Common myeloid progenitor, CD34-positive (primary cell): ENCODE measurements around the gene BMPER.

Experiments used
- CTCF ChIA-PET: fragments of 350-600 bp; sonication (Branson Sonifier 250); formaldehyde crosslinking; loops from one replicate; lab custom pipeline; 2021; ENCODE audit warnings: antibody characterized with exemption; lab: Charles Lee
- POLR2A ChIA-PET: fragments of 350-600 bp; sonication (Branson Sonifier 250); formaldehyde crosslinking; loops from one replicate; lab custom pipeline; 2021; ENCODE audit warnings: antibody characterized with exemption; lab: Charles Lee
- DNase-seq, 3 donors: peaks; one replicate each; pipeline versions ENCODE4 v3.0.0 to v3.0.0-alpha.2; 2013
- H3K27ac ChIP-seq, 2 experiments: 1 replicate in 1 of 2; 2 replicates in 1 of 2; pipeline ENCODE4 v1.7.0; 2013; ENCODE audit warnings: inconsistent platforms in 2 of 2, low read length in 2 of 2, mild to moderate bottlenecking in 2 of 2, low read depth in 1 of 2, moderate library complexity in 1 of 2; ENCODE audit not compliant: severe bottlenecking in 2 of 2, insufficient read depth in 1 of 2, poor library complexity in 1 of 2
- H3K27me3 ChIP-seq, 5 experiments: replicated peaks in 2 of 5; 1 replicate in 3 of 5; 2 replicates in 2 of 5; pipeline versions ENCODE4 v1.6.1 to v1.7.0; 2013; ENCODE audit warnings: low read length in 4 of 5, mild to moderate bottlenecking in 2 of 5, moderate library complexity in 2 of 5, inconsistent platforms in 1 of 5; ENCODE audit not compliant: insufficient read depth in 5 of 5, control insufficient read depth in 4 of 5
- H3K36me3 ChIP-seq, 4 experiments: 1 replicate in 2 of 4; 2 replicates in 2 of 4; pipeline versions ENCODE4 v1.6.1 to v1.7.0; 2013; ENCODE audit warnings: low read length in 3 of 4, control low read depth in 1 of 4, mild to moderate bottlenecking in 1 of 4; ENCODE audit not compliant: control insufficient read depth in 4 of 4, insufficient read depth in 4 of 4
- H3K4me1 ChIP-seq, 4 experiments: 1 replicate in 3 of 4; 2 replicates in 1 of 4; pipeline versions ENCODE4 v1.6.1 to v1.7.1; 2013; ENCODE audit warnings: low read length in 3 of 4, mild to moderate bottlenecking in 3 of 4, control low read depth in 1 of 4, inconsistent platforms in 1 of 4, moderate library complexity in 1 of 4; ENCODE audit not compliant: control insufficient read depth in 4 of 4, insufficient read depth in 4 of 4; ENCODE audit errors: control extremely low read depth in 1 of 4
- H3K4me3 ChIP-seq, 7 experiments: 1 replicate in 4 of 7; 2 replicates in 3 of 7; pipeline versions ENCODE4 v1.5.1 to v1.7.0; 2013; ENCODE audit warnings: mild to moderate bottlenecking in 7 of 7, low read length in 6 of 7, moderate library complexity in 6 of 7, inconsistent platforms in 2 of 7, low read depth in 2 of 7, control low read depth in 1 of 7; ENCODE audit not compliant: insufficient read depth in 4 of 7, control insufficient read depth in 1 of 7; ENCODE audit errors: extremely low read depth in 1 of 7
- H3K9me3 ChIP-seq, 5 experiments: 1 replicate in 4 of 5; 2 replicates in 1 of 5; pipeline versions ENCODE4 v1.6.1 to v1.7.1; 2013; ENCODE audit warnings: low read length in 4 of 5, mild to moderate bottlenecking in 2 of 5, inconsistent platforms in 1 of 5, low read depth in 1 of 5, moderate library complexity in 1 of 5; ENCODE audit not compliant: control insufficient read depth in 4 of 5, insufficient read depth in 2 of 5; ENCODE audit errors: control extremely low read depth in 1 of 5
- WGBS: methylation state at CpG from one replicate; pipeline ENCODE4 v1.1.5; 2013; ENCODE audit not compliant: insufficient coverage; 5-methylcytosine and 5-hydroxymethylcytosine counted together

The BMPER gene

GRCh38 chr7:33902746-33903145 lies 2.6 kb upstream of the BMPER start:
- H3K4me1 ChIP-seq: peaks cover 2 to 19% (median 15%) of the 10 kb centered on the region in 4 experiments
- no peak overlapping the region for H3K4me3 ChIP-seq
- no peaks in the 10 kb centered on the region for H3K36me3 ChIP-seq
- H3K27ac ChIP-seq: no peak overlapping the region
- 86% methylated on average over 3 of the region's 4 CpGs for WGBS
- H3K9me3 ChIP-seq: no peaks in the 10 kb centered on the region
- CTCF ChIA-PET: interaction anchor here (1.7 kb wide), 1 partner anchor 27 kb away, joined by 4 read pairs; no protein-coding TSS in a partner anchor
- POLR2A ChIA-PET: no interaction called here
- DNase-seq: no peak
- H3K27me3 ChIP-seq: peaks cover 25 to 82% (median 45%) of the 10 kb centered on the region in 5 experiments

GRCh38 chr7:33903791-33904680 lies 1.3 kb upstream of the BMPER start:
- H3K9me3 ChIP-seq: no peaks in the 10 kb centered on the region
- peaks cover 27 to 90% (median 47%) of the 10 kb centered on the region in 5 experiments for H3K27me3 ChIP-seq
- peaks cover 2 to 19% (median 15%) of the 10 kb centered on the region in 4 experiments for H3K4me1 ChIP-seq
- WGBS: under 1% methylated on average over 40 of the region's 56 CpGs
- H3K27ac ChIP-seq: no peak overlapping the region
- no peaks in the 10 kb centered on the region for H3K36me3 ChIP-seq
- POLR2A ChIA-PET: no interaction called here
- peak; percentile 27 to 68 (median 52) for DNase-seq
- peak overlapping the region in 6 of 7 experiments; percentile 52 to 79 (median 67) for H3K4me3 ChIP-seq
- CTCF ChIA-PET: interaction anchor here (0.9 to 1.7 kb wide), 9 partner anchors 9 to 148 kb away, joined by 3 to 5 read pairs (median 4); no protein-coding TSS in a partner anchor

- ChIA-PET POLR2A (interaction anchor here (0.6 kb wide), 1 partner anchor 147 kb away, joined by 3 read pairs; no protein-coding TSS in a partner anchor), CTCF (interaction anchor here (0.6 to 1.6 kb wide), 10 partner anchors 8 to 148 kb away, joined by 3 to 5 read pairs (median 3); no protein-coding TSS in a partner anchor)
- Histone ChIP-seq H3K4me3 (peak overlapping the region; percentile 50 to 79 (median 67)), H3K27ac (no peak overlapping the region), H3K36me3 (no peaks in the 10 kb centered on the region), H3K27me3 (peaks cover 27 to 93% (median 44%) of the 10 kb centered on the region in 5 experiments), H3K4me1 (peaks cover 2 to 19% (median 15%) of the 10 kb centered on the region in 4 experiments), H3K9me3 (no peaks in the 10 kb centered on the region)
- peak in 2 of 3 donors; percentile 45 to 61 for DNase-seq
- WGBS: under 1% methylated on average over 48 of the region's 65 CpGs
Observed at GRCh38 chr7:33904681-33905388, 504 bp upstream of the BMPER start.

- Histone ChIP-seq H3K4me3 (no peak overlapping the region), H3K9me3 (no peaks in the 10 kb centered on the region), H3K27me3 (peaks cover 25 to 76% (median 44%) of the 10 kb centered on the region in 5 experiments), H3K36me3 (no peaks in the 10 kb centered on the region), H3K4me1 (peaks cover 2 to 19% (median 15%) of the 10 kb centered on the region in 4 experiments), H3K27ac (no peak overlapping the region)
- ChIA-PET CTCF (interaction anchor here (1.2 to 1.9 kb wide), 2 partner anchors 10 to 23 kb away, joined by 3 to 4 read pairs; no protein-coding TSS in a partner anchor), POLR2A (no interaction called here)
- DNase-seq: no peak
Observed at GRCh38 chr7:33906697-33907096, 1.4 kb downstream of the BMPER start.

- H3K9me3 ChIP-seq: no peaks in the 10 kb centered on the region
- peaks cover 2 to 19% (median 15%) of the 10 kb centered on the region in 4 experiments for H3K4me1 ChIP-seq
- no peak overlapping the region for H3K27ac ChIP-seq
- ChIA-PET CTCF (interaction anchor here (0.8 to 1.9 kb wide), 5 partner anchors 9 to 100 kb away, joined by 3 to 5 read pairs (median 3); no protein-coding TSS in a partner anchor), POLR2A (no interaction called here)
- peaks cover 22 to 68% (median 36%) of the 10 kb centered on the region in 5 experiments for H3K27me3 ChIP-seq
- DNase-seq: no peak
- no peaks in the 10 kb centered on the region for H3K36me3 ChIP-seq
- WGBS: 100% methylated on average over 3 of the region's 5 CpGs
- H3K4me3 ChIP-seq: no peak overlapping the region
Observed at GRCh38 chr7:33907625-33908024, 2.3 kb downstream of the BMPER start.

GRCh38 chr7:33909318-33909717 lies 4.0 kb downstream of the BMPER start:
- WGBS: 100% methylated on average over 1 of the region's 5 CpGs
- Histone ChIP-seq H3K4me1 (peaks cover 0 to 12% (median 8%) of the 10 kb centered on the region in 4 experiments), H3K4me3 (no peak overlapping the region), H3K27ac (no peak overlapping the region), H3K27me3 (peaks cover 14 to 52% (median 23%) of the 10 kb centered on the region in 5 experiments), H3K9me3 (no peaks in the 10 kb centered on the region), H3K36me3 (no peaks in the 10 kb centered on the region)
- POLR2A ChIA-PET: no interaction called here
- CTCF ChIA-PET: interaction anchor here (0.8 to 1.9 kb wide), 7 partner anchors 13 to 154 kb away, joined by 3 to 6 read pairs (median 4); no protein-coding TSS in a partner anchor
- DNase-seq: no peak
